Astrocyte (in vitro differentiated cells and primary cell): ENCODE data around the gene HMG20A. TPM values are rescaled to one million over a fixed set of nuclear protein-coding genes. Genes with fewer than 3 reads are reported as not detected.

ENCODE experiments used
- DNase-seq: peaks from one replicate; pipeline ENCODE4 v3.0.0-alpha.2; 2010; ENCODE audit warnings: low read depth
- FAIRE-seq: peaks from 2 replicates; lab custom pipeline; 2011; peaks lifted over from hg19 to GRCh38; lab: Jason Lieb, UNC
- H2AFZ ChIP-seq: 2 replicates; pipeline ENCODE4 v1.6.0; 2012; ENCODE audit warnings: low read depth, low read length, inconsistent platforms
- H3K27ac ChIP-seq: 2 replicates; pipeline ENCODE4 v1.5.1; 2011; ENCODE audit warnings: low read depth, low read length, inconsistent platforms
- H3K27me3 ChIP-seq: 2 replicates; pipeline ENCODE4 v1.6.0; 2011; ENCODE audit warnings: low read length, inconsistent platforms; ENCODE audit not compliant: insufficient read depth
- H3K36me3 ChIP-seq: 2 replicates; pipeline ENCODE4 v1.5.1; 2011; ENCODE audit warnings: low read length, inconsistent platforms; ENCODE audit not compliant: insufficient read depth
- H3K4me1 ChIP-seq: 2 replicates; pipeline ENCODE4 v1.5.1; 2011; ENCODE audit warnings: low read length, inconsistent platforms; ENCODE audit not compliant: insufficient read depth
- H3K4me2 ChIP-seq: 2 replicates; pipeline ENCODE4 v1.6.0; 2012; ENCODE audit warnings: low read length, inconsistent platforms
- H3K4me3 ChIP-seq: 2 replicates; pipeline ENCODE4 v1.5.1; 2011; ENCODE audit warnings: low read depth, mild to moderate bottlenecking, low read length, inconsistent platforms; ENCODE audit not compliant: insufficient read depth
- H3K79me2 ChIP-seq: 2 replicates; pipeline ENCODE4 v1.6.0; 2012; ENCODE audit warnings: mild to moderate bottlenecking, low read length, inconsistent platforms; ENCODE audit not compliant: insufficient read depth
- H3K9ac ChIP-seq: 2 replicates; pipeline ENCODE4 v1.6.0; 2012; ENCODE audit warnings: mild to moderate bottlenecking, low read length, inconsistent platforms
- H3K9me3 ChIP-seq: 2 replicates; pipeline ENCODE4 v1.5.1; 2012; ENCODE audit warnings: low read depth, mild to moderate bottlenecking, low read length, inconsistent platforms; ENCODE audit not compliant: insufficient read depth
- H4K20me1 ChIP-seq: 2 replicates; pipeline ENCODE4 v1.6.0; 2012; ENCODE audit warnings: low read length, inconsistent platforms; ENCODE audit not compliant: insufficient read depth
- H3K27ac Mint-ChIP-seq: one replicate; pipeline ENCODE4 v1.8.0; 2021; ENCODE audit warnings: mild to moderate bottlenecking, mixed read lengths; ENCODE audit not compliant: unreplicated experiment
- H3K27me3 Mint-ChIP-seq: one replicate; pipeline ENCODE4 v1.8.0; 2021; ENCODE audit warnings: low read depth, mixed read lengths; ENCODE audit not compliant: unreplicated experiment
- H3K36me3 Mint-ChIP-seq: one replicate; pipeline ENCODE4 v1.8.0; 2021; ENCODE audit warnings: low read depth, mixed read lengths; ENCODE audit not compliant: unreplicated experiment
- H3K4me1 Mint-ChIP-seq: one replicate; pipeline ENCODE4 v1.8.0; 2021; ENCODE audit warnings: low read depth, mixed read lengths; ENCODE audit not compliant: unreplicated experiment
- H3K4me3 Mint-ChIP-seq: one replicate; pipeline ENCODE4 v1.8.0; 2021; ENCODE audit warnings: mild to moderate bottlenecking, moderate library complexity, mixed read lengths; ENCODE audit not compliant: unreplicated experiment
- H3K9me3 Mint-ChIP-seq: one replicate; pipeline ENCODE4 v1.8.0; 2021; ENCODE audit warnings: mild to moderate bottlenecking, mixed read lengths; ENCODE audit not compliant: unreplicated experiment
- CTCF ChIP-seq: IDR thresholded peaks from 2 replicates; pipeline ENCODE4 v1.5.1; 2011; ENCODE audit warnings: low read depth, mild to moderate bottlenecking, inconsistent platforms, low read length, moderate library complexity; ENCODE audit not compliant: insufficient read depth
- EZH2 ChIP-seq: IDR thresholded peaks from 2 replicates; pipeline ENCODE4 v1.6.1; 2012; ENCODE audit warnings: mild to moderate bottlenecking, low read length, inconsistent platforms; ENCODE audit not compliant: insufficient read depth
- total RNA-seq: library from RNA; stranded (reverse); gene quantifications from 2 replicates; pipeline ENCODE4 v1.2.1, GENCODE V29; 2021

HMG20A gene
- total RNA-seq, 1 donor from 2014 or later = 47.4 TPM

GRCh38 chr15:77494964-77495363 lies 74.3 kb downstream of the HMG20A start:
- no peaks in the 10 kb centered on the region for H3K27me3 Mint-ChIP-seq
- DNase-seq (no peak), FAIRE-seq (no peak)
- H3K4me3 ChIP-seq = no peak overlapping the region
- H3K4me3 Mint-ChIP-seq = no peak overlapping the region
- no peaks in the 10 kb centered on the region for H3K9me3 Mint-ChIP-seq
- H4K20me1 ChIP-seq = no peaks in the 10 kb centered on the region
- peaks cover 4% of the 10 kb centered on the region for H3K36me3 Mint-ChIP-seq
- H3K4me1 Mint-ChIP-seq = peaks cover 56% of the 10 kb centered on the region
- H3K27ac ChIP-seq = no peak overlapping the region
- H3K4me2 ChIP-seq = no peak overlapping the region
- TF ChIP-seq CTCF = no peak
- TF ChIP-seq EZH2 = no peak
- no peaks in the 10 kb centered on the region for H3K36me3 ChIP-seq
- H3K9me3 ChIP-seq = no peaks in the 10 kb centered on the region
- H3K79me2 ChIP-seq = no peaks in the 10 kb centered on the region
- H2AFZ ChIP-seq = no peak overlapping the region
- H3K4me1 ChIP-seq = peaks cover 45% of the 10 kb centered on the region
- no peak overlapping the region for H3K27ac Mint-ChIP-seq
- H3K9ac ChIP-seq = no peak overlapping the region
- no peaks in the 10 kb centered on the region for H3K27me3 ChIP-seq

GRCh38 chr15:77495838-77496596 lies 75.3 kb downstream of the HMG20A start:
- H3K79me2 ChIP-seq = no peaks in the 10 kb centered on the region
- H3K4me2 ChIP-seq = peak overlapping the region; percentile 82
- peak overlapping the region; percentile 3 for H3K4me3 Mint-ChIP-seq
- peak; percentile 50 for FAIRE-seq
- peak overlapping the region; percentile 55 for H3K27ac Mint-ChIP-seq
- no peaks in the 10 kb centered on the region for H3K36me3 ChIP-seq
- peaks cover 59% of the 10 kb centered on the region for H3K4me1 Mint-ChIP-seq
- H3K27me3 Mint-ChIP-seq = peaks cover 1% of the 10 kb centered on the region
- H3K9ac ChIP-seq = peak overlapping the region; percentile 1
- H3K4me1 ChIP-seq = peaks cover 47% of the 10 kb centered on the region
- TF ChIP-seq EZH2 = no peak
- no peak for TF ChIP-seq CTCF
- no peak for DNase-seq
- H2AFZ ChIP-seq = peak overlapping the region; percentile 48
- peak overlapping the region; percentile 51 for H3K27ac ChIP-seq
- H3K9me3 Mint-ChIP-seq = no peaks in the 10 kb centered on the region
- no peaks in the 10 kb centered on the region for H4K20me1 ChIP-seq
- H3K4me3 ChIP-seq = no peak overlapping the region
- H3K9me3 ChIP-seq = no peaks in the 10 kb centered on the region
- peaks cover 4% of the 10 kb centered on the region for H3K36me3 Mint-ChIP-seq
- H3K27me3 ChIP-seq = no peaks in the 10 kb centered on the region

- Mint-ChIP-seq H3K9me3 (no peaks in the 10 kb centered on the region), H3K27me3 (peaks cover 2% of the 10 kb centered on the region), H3K27ac (peak overlapping the region; percentile 55), H3K4me1 (peaks cover 64% of the 10 kb centered on the region), H3K4me3 (peak overlapping the region; percentile 3), H3K36me3 (peaks cover 4% of the 10 kb centered on the region)
- DNase-seq (peak; percentile 94), FAIRE-seq (no peak)
- TF ChIP-seq EZH2 (no peak), CTCF (peak; percentile 96)
- Histone ChIP-seq H3K27ac (peak overlapping the region; percentile 68), H3K9ac (peak overlapping the region; percentile 62), H2AFZ (peak overlapping the region; percentile 70), H3K9me3 (no peaks in the 10 kb centered on the region), H3K27me3 (no peaks in the 10 kb centered on the region), H3K4me3 (peak overlapping the region; percentile 25), H4K20me1 (no peaks in the 10 kb centered on the region), H3K79me2 (no peaks in the 10 kb centered on the region), H3K36me3 (no peaks in the 10 kb centered on the region), H3K4me2 (peak overlapping the region; percentile 82), H3K4me1 (peaks cover 50% of the 10 kb centered on the region)
Observed at GRCh38 chr15:77496715-77497109, 76.0 kb downstream of the HMG20A start.
